GM12878 (cell line): ENCODE measurements around the gene STAT5B. TPM values are rescaled to one million over a fixed set of nuclear protein-coding genes. Genes with fewer than 3 reads are reported as not detected.

Source experiments
- ATAC-seq: fragments of 200-7000 bp; cut with Tn5 transposase; 3 replicates; pipeline ENCODE4 v1.9.1; 2020; ENCODE audit warnings: mild to moderate bottlenecking, moderate library complexity
- BruUV-seq: library from RNA; stranded (reverse); fragments of 400-500 nt; replicated peaks from 2 replicates; lab custom pipeline; 2021; lab: Mats Ljungman, UMichigan
- CTCF ChIA-PET: fragments of 300-600 bp; sonication (Branson Sonifier 250); formaldehyde crosslinking; extraction: SDS; loops from one replicate; lab custom pipeline; 2021; ENCODE audit warnings: inconsistent platforms; lab: Yijun Ruan, JAX
- POLR2A ChIA-PET: fragments of 350-600 bp; formaldehyde crosslinking; extraction: SDS; loops from one replicate; lab custom pipeline; 2021; ENCODE audit warnings: inconsistent platforms; lab: Charles Lee
- RAD21 ChIA-PET: fragments of 300-600 bp; sonication (Branson Sonifier 250); formaldehyde crosslinking; loops from one replicate; lab custom pipeline; 2023; ENCODE audit warnings: antibody characterized with exemption; ENCODE audit not compliant: unreplicated experiment; lab: Charles Lee
- SMC1A ChIA-PET: fragments of 300-600 bp; sonication (Branson Sonifier 250); formaldehyde crosslinking; loops from one replicate; lab custom pipeline; 2023; ENCODE audit not compliant: unreplicated experiment, uncharacterized antibody; lab: Charles Lee
- DNase-seq: peaks from one replicate; pipeline ENCODE4 v3.0.0-alpha.2; 2011; ENCODE audit warnings: low read depth, low spot score
- FAIRE-seq: peaks from 3 replicates; lab custom pipeline; 2011; peaks lifted over from hg19 to GRCh38; lab: Jason Lieb, UNC
- H2AFZ ChIP-seq: 2 replicates; pipeline ENCODE4 v1.6.0; 2011; ENCODE audit warnings: low read depth, low read length, control low read depth; ENCODE audit not compliant: control insufficient read depth
- H3K27ac ChIP-seq: 2 replicates; pipeline ENCODE4 v1.5.1; 2011; ENCODE audit warnings: control low read depth; ENCODE audit not compliant: control insufficient read depth, insufficient read depth
- H3K27me3 ChIP-seq, 2 experiments: replicated peaks in 1 of 2; 2 replicates each; pipeline versions ENCODE4 v1.6.0 to v1.6.1; 2011; ENCODE audit warnings: low read length in 1 of 2; ENCODE audit not compliant: control insufficient read depth in 2 of 2, insufficient read depth in 2 of 2
- H3K36me3 ChIP-seq, 2 experiments: 2 replicates each; pipeline ENCODE4 v1.5.1; 2011; ENCODE audit warnings: low read length in 1 of 2; ENCODE audit not compliant: control insufficient read depth in 2 of 2, insufficient read depth in 2 of 2
- H3K4me1 ChIP-seq: 2 replicates; pipeline ENCODE4 v1.6.1; 2011; ENCODE audit warnings: mild to moderate bottlenecking, low read length, moderate library complexity, mixed read lengths; ENCODE audit not compliant: control insufficient read depth, insufficient read depth
- H3K4me2 ChIP-seq: 2 replicates; pipeline ENCODE4 v1.6.0; 2011; ENCODE audit warnings: control low read depth; ENCODE audit not compliant: control insufficient read depth, insufficient read depth
- H3K4me3 ChIP-seq: fragments of 200-600 bp; sonication (generic); 2 replicates; pipeline ENCODE4 v1.5.1; 2016
- H3K79me2 ChIP-seq: 2 replicates; pipeline ENCODE4 v1.6.0; 2011; ENCODE audit warnings: low read length; ENCODE audit not compliant: control insufficient read depth, insufficient read depth
- H3K9ac ChIP-seq: 2 replicates; pipeline ENCODE4 v1.8.0; 2011; ENCODE audit warnings: low read length, control low read depth, mixed read lengths; ENCODE audit not compliant: control insufficient read depth, insufficient read depth
- H3K9me3 ChIP-seq: replicated peaks from 3 replicates; pipeline ENCODE4 v1.5.1; 2011; ENCODE audit warnings: mild to moderate bottlenecking, low read length; ENCODE audit not compliant: control insufficient read depth, insufficient read depth
- H4K20me1 ChIP-seq: 2 replicates; pipeline ENCODE4 v1.6.0; 2011; ENCODE audit not compliant: control insufficient read depth, insufficient read depth
- ETV6 ChIP-seq, 2 experiments: fragments of 450-650 bp in 1 of 2; IDR thresholded peaks in 1 of 2; conservative IDR thresholded peaks in 1 of 2; 2 replicates each; pipeline ENCODE4 v1.6.1; 2014; ENCODE audit warnings: antibody characterized with exemption in 1 of 2, borderline replicate concordance in 1 of 2, low read depth in 1 of 2, mild to moderate bottlenecking in 1 of 2, moderate library complexity in 1 of 2
- IKZF2 ChIP-seq, 2 experiments: fragments of 450-650 bp; IDR thresholded peaks; 2 replicates each; pipeline ENCODE4 v1.6.1; 2017; ENCODE audit warnings: mild to moderate bottlenecking in 2 of 2, moderate library complexity in 2 of 2
- PBX3 ChIP-seq: IDR thresholded peaks from 2 replicates; pipeline ENCODE4 v1.6.1; 2011; ENCODE audit warnings: mild to moderate bottlenecking, low read depth, low read length, moderate library complexity; ENCODE audit not compliant: insufficient replicate concordance
- WGBS: methylation state at CpG from one replicate; pipeline ENCODE4 v1.1.6; 2016; ENCODE audit warnings: low lambda C conversion rate; ENCODE audit not compliant: insufficient replicate concordance, insufficient coverage; ENCODE audit errors: missing lambda C conversion rate; 5-methylcytosine and 5-hydroxymethylcytosine counted together
- in situ Hi-C: fragments of 300-500 bp; cut with MboI; formaldehyde crosslinking; loops from 9 replicates; pipeline ENCODE4 v1.14.3; 2018; ENCODE audit warnings: mixed read lengths
- intact Hi-C: fragments of 100-400 bp; cut with micrococcal nuclease; formaldehyde crosslinking; loops from one replicate; pipeline ENCODE4 v1.14.2; 2022; ENCODE audit not compliant: unreplicated experiment
- polyA plus RNA-seq, 11 experiments: library from polyadenylated mRNA; depleted of rRNA in 4 of 11; unstranded in 6 of 11; stranded (reverse) in 5 of 11; fragments of >200 nt; fragmentation: Nextera tagmentation in 4 of 11; fragmentation: Illumina TruSeq in 1 of 11; extraction: Ambion mirVana in 4 of 11; extraction: Trizol in 1 of 11; gene quantifications; 1 replicate in 1 of 11; 2 replicates in 10 of 11; pipeline versions ENCODE4 v1.2.1 to v1.2.3, GENCODE V29; 2011 to 2016; ENCODE audit warnings: inconsistent platforms in 2 of 11, missing spikeins in 2 of 11, low read depth in 1 of 11
- total RNA-seq, 4 experiments: library from RNA; depleted of rRNA in 3 of 4; stranded (reverse); fragments of >200 nt in 3 of 4; fragmentation: Illumina TruSeq in 1 of 4; extraction: Trizol in 1 of 4; gene quantifications; 2 replicates each; pipeline versions ENCODE4 v1.2.1 to v1.2.3, GENCODE V29; 2013 to 2021

STAT5B gene
- total and polyA plus RNA-seq, 10 of the 15 experiments (the other 5 are each of a cell fraction or from before 2014, with no cell fraction given), result 11.0 to 69.6 (median 46.7) TPM

- POLR2A ChIA-PET, result interaction anchor here (0.7 kb wide), 1 partner anchor 15 kb away, joined by 3 read pairs; no protein-coding TSS in a partner anchor
- in situ Hi-C loops, result no loop called here
These were observed 86.6 kb downstream of the STAT5B start for GRCh38 chr17:42189651-42189965.

More at GRCh38 chr17:42189651-42189965, 86.6 kb downstream of the STAT5B start:
- Histone ChIP-seq H3K36me3 (no peaks in the 10 kb centered on the region), H3K79me2 (peaks cover 4% of the 10 kb centered on the region), H3K9ac (no peak overlapping the region), H3K27ac (no peak overlapping the region), H3K4me3 (no peak overlapping the region), H3K4me2 (no peak overlapping the region), H3K9me3 (no peaks in the 10 kb centered on the region), H4K20me1 (no peaks in the 10 kb centered on the region), H3K4me1 (peaks cover 6% of the 10 kb centered on the region), H3K27me3 (no peaks in the 10 kb centered on the region), H2AFZ (no peak overlapping the region)
- ChIA-PET CTCF (interaction anchor here (1.3 to 2.1 kb wide), 2 partner anchors 8 to 11 kb away, joined by 3 to 9 read pairs; partner anchors contain the start of gene KCNH4), RAD21 (interaction anchor here (1.0 to 1.6 kb wide), 3 partner anchors 8 to 217 kb away, joined by 3 to 4 read pairs (median 4); partner anchors contain the start of gene KCNH4), SMC1A (no interaction called here)
- WGBS, result 78% methylated on average over 8 of the region's 11 CpGs
- no TSS peak for BruUV-seq
- intact Hi-C loops, result loop anchor here (10.0 kb wide), 1 partner anchor 215 kb away; no protein-coding TSS in a partner anchor
- FAIRE-seq (no peak), ATAC-seq (no peak), DNase-seq (no peak)
- TF ChIP-seq ETV6 (conservative IDR thresholded peaks at IDR 0.05 in 1 of 2, IDR thresholded peaks at IDR 0.05 in 1 of 2; ENCODE audit: borderline replicate concordance in 1 of 2, low read depth in 1 of 2) (no peak), IKZF2 (IDR thresholded peaks at IDR 0.05) (no peak), PBX3 (no peak)
